HCT116 (cell line): ENCODE data around the gene ABR.

Experiments used
- CEBPB ChIP-seq: IDR thresholded peaks from 2 replicates; pipeline ENCODE4 v1.6.1; 2012; ENCODE audit warnings: low read depth
- EZH2phosphoT487 ChIP-seq: fragments of 200-600 bp; IDR thresholded peaks from 2 replicates; pipeline ENCODE4 v1.6.1; 2018; ENCODE audit warnings: antibody characterized with exemption, borderline replicate concordance
- JUND ChIP-seq: IDR thresholded peaks from 2 replicates; pipeline ENCODE4 v1.6.1; 2012
- POLR2A ChIP-seq: IDR thresholded peaks from 2 replicates; pipeline ENCODE4 v1.7.0; 2011; ENCODE audit warnings: borderline replicate concordance; ENCODE audit not compliant: insufficient read depth, insufficient read length; ENCODE audit errors: extremely low read depth
- TCF7L2 ChIP-seq: IDR thresholded peaks from 2 replicates; pipeline ENCODE4 v1.7.0; 2011; ENCODE audit warnings: borderline replicate concordance, inconsistent platforms; ENCODE audit not compliant: insufficient read depth, insufficient read length; ENCODE audit errors: extremely low read depth
- ZFX ChIP-seq: fragments of 450-650 bp; IDR thresholded peaks from 2 replicates; pipeline ENCODE4 v1.6.1; 2017
- TF ChIP-seq, protein P1 (sequence below), 3 experiments: fragments of 200-600 bp in 1 of 3; sonication (generic) in 1 of 3; IDR thresholded peaks in 2 of 3; conservative IDR thresholded peaks in 1 of 3; 2 replicates each; pipeline ENCODE4 v1.5.1; 2012 to 2017; ENCODE audit warnings: low read depth in 2 of 3, low read length in 2 of 3, antibody characterized with exemption in 1 of 3, borderline replicate concordance in 1 of 3, control low read depth in 1 of 3, mild to moderate bottlenecking in 1 of 3, mixed read lengths in 1 of 3, mixed run types in 1 of 3, moderate library complexity in 1 of 3; ENCODE audit not compliant: insufficient read depth in 1 of 3
- TF ChIP-seq, protein P2 (sequence below): IDR thresholded peaks from 2 replicates; pipeline ENCODE4 v1.6.1; 2012; ENCODE audit warnings: low read depth

DNA sequence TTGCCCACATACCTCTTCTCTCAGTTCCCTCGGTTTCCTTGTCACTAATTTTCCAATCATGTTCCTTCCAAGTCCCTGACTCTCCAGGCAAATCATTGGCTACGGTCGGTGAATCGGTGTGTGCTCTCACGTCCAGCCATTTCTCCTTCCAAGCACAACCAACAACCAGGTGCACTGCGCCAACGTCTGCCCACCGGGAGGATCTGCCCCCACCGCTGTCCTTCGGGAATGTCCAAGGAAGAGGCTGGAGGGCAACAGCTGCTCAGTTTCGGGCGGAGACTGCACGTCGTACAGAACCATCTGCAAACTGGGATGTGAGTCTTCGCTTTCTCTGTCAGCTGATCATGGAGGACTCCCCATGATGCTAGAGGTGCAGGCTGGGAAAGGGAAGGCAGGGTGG lies 191.8 kb downstream of the ABR start:
- TF ChIP-seq POLR2A (no peak), JUND (no peak), CEBPB (no peak), ZFX (no peak), TCF7L2 (no peak), EZH2phosphoT487 (no peak)
- TF ChIP-seq, protein P1, sequence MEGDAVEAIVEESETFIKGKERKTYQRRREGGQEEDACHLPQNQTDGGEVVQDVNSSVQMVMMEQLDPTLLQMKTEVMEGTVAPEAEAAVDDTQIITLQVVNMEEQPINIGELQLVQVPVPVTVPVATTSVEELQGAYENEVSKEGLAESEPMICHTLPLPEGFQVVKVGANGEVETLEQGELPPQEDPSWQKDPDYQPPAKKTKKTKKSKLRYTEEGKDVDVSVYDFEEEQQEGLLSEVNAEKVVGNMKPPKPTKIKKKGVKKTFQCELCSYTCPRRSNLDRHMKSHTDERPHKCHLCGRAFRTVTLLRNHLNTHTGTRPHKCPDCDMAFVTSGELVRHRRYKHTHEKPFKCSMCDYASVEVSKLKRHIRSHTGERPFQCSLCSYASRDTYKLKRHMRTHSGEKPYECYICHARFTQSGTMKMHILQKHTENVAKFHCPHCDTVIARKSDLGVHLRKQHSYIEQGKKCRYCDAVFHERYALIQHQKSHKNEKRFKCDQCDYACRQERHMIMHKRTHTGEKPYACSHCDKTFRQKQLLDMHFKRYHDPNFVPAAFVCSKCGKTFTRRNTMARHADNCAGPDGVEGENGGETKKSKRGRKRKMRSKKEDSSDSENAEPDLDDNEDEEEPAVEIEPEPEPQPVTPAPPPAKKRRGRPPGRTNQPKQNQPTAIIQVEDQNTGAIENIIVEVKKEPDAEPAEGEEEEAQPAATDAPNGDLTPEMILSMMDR (IDR thresholded peaks at IDR 0.05 in 2 of 3, conservative IDR thresholded peaks at IDR 0.05 in 1 of 3; ENCODE audit: borderline replicate concordance in 1 of 3, insufficient read depth in 1 of 3, low read depth in 2 of 3, low read length in 2 of 3) = no peak
- TF ChIP-seq, protein P2, sequence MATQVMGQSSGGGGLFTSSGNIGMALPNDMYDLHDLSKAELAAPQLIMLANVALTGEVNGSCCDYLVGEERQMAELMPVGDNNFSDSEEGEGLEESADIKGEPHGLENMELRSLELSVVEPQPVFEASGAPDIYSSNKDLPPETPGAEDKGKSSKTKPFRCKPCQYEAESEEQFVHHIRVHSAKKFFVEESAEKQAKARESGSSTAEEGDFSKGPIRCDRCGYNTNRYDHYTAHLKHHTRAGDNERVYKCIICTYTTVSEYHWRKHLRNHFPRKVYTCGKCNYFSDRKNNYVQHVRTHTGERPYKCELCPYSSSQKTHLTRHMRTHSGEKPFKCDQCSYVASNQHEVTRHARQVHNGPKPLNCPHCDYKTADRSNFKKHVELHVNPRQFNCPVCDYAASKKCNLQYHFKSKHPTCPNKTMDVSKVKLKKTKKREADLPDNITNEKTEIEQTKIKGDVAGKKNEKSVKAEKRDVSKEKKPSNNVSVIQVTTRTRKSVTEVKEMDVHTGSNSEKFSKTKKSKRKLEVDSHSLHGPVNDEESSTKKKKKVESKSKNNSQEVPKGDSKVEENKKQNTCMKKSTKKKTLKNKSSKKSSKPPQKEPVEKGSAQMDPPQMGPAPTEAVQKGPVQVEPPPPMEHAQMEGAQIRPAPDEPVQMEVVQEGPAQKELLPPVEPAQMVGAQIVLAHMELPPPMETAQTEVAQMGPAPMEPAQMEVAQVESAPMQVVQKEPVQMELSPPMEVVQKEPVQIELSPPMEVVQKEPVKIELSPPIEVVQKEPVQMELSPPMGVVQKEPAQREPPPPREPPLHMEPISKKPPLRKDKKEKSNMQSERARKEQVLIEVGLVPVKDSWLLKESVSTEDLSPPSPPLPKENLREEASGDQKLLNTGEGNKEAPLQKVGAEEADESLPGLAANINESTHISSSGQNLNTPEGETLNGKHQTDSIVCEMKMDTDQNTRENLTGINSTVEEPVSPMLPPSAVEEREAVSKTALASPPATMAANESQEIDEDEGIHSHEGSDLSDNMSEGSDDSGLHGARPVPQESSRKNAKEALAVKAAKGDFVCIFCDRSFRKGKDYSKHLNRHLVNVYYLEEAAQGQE = no peak
